SK-N-SH treated with all-trans-retinoic acid at 6 μM for 48 hours (cell line): ENCODE data around the gene RTN4IP1.

Experiments
- BACH2 ChIP-seq: fragments of 250-450 bp; sonication (Bioruptor Pico); IDR thresholded peaks from 2 replicates; pipeline ENCODE4 v1.9.0; 2021; ENCODE audit warnings: mild to moderate bottlenecking, borderline replicate concordance
- CSDC2 ChIP-seq: fragments of 250-450 bp; sonication (Bioruptor Pico); IDR thresholded peaks from 2 replicates; pipeline ENCODE4 v1.5.0; 2020; ENCODE audit warnings: mild to moderate bottlenecking, moderate library complexity
- ESRRG ChIP-seq: fragments of 250-450 bp; sonication (Bioruptor Pico); IDR thresholded peaks from 2 replicates; pipeline ENCODE4 v1.6.1; 2021; ENCODE audit warnings: mild to moderate bottlenecking
- GLIS3 ChIP-seq: fragments of 250-450 bp; sonication (Bioruptor Pico); IDR thresholded peaks from 2 replicates; pipeline ENCODE4 v1.5.0; 2020; ENCODE audit warnings: mild to moderate bottlenecking, moderate library complexity
- PPARA ChIP-seq: fragments of 250-450 bp; sonication (Bioruptor Pico); IDR thresholded peaks from 2 replicates; pipeline ENCODE4 v1.5.0; 2020; ENCODE audit warnings: mild to moderate bottlenecking, borderline replicate concordance
- RARB ChIP-seq: fragments of 250-450 bp; sonication (Bioruptor Pico); IDR thresholded peaks from 2 replicates; pipeline ENCODE4 v1.8.0; 2021; ENCODE audit warnings: mild to moderate bottlenecking, moderate library complexity
- TCF4 ChIP-seq: fragments of 250-450 bp; sonication (Bioruptor Pico); IDR thresholded peaks from 2 replicates; pipeline ENCODE4 v1.8.0; 2021; ENCODE audit warnings: mild to moderate bottlenecking, moderate library complexity, borderline replicate concordance
- TOX ChIP-seq: fragments of 250-450 bp; sonication (Bioruptor Pico); IDR thresholded peaks from 2 replicates; pipeline ENCODE4 v1.8.0; 2021; ENCODE audit warnings: mild to moderate bottlenecking, moderate library complexity, borderline replicate concordance
- ZC3H10 ChIP-seq: fragments of 250-450 bp; sonication (Bioruptor Pico); IDR thresholded peaks from 2 replicates; pipeline ENCODE4 v1.5.1; 2021; ENCODE audit warnings: mild to moderate bottlenecking, moderate library complexity
- ZFP3 ChIP-seq: fragments of 250-450 bp; sonication (Bioruptor Pico); IDR thresholded peaks from 2 replicates; pipeline ENCODE4 v1.5.0; 2020; ENCODE audit warnings: mild to moderate bottlenecking, moderate library complexity
- ZNF8 ChIP-seq: fragments of 450-650 bp; formaldehyde crosslinking; IDR thresholded peaks from 2 replicates; pipeline ENCODE4 v1.5.0; 2020; ENCODE audit warnings: mild to moderate bottlenecking, moderate library complexity
- TF ChIP-seq, protein P1 (sequence below): fragments of 250-450 bp; sonication (Bioruptor Pico); IDR thresholded peaks from 2 replicates; pipeline ENCODE4 v1.8.0; 2020; ENCODE audit warnings: mild to moderate bottlenecking, moderate library complexity, borderline replicate concordance
- TF ChIP-seq, protein P2 (sequence below): fragments of 250-450 bp; sonication (Bioruptor Pico); IDR thresholded peaks from 2 replicates; pipeline ENCODE4 v1.8.0; 2021; ENCODE audit warnings: low read depth, mild to moderate bottlenecking, moderate library complexity, borderline replicate concordance
- TF ChIP-seq, protein P3 (sequence below): fragments of 250-450 bp; sonication (Bioruptor Pico); IDR thresholded peaks from 2 replicates; pipeline ENCODE4 v1.5.0; 2020; ENCODE audit warnings: mild to moderate bottlenecking, moderate library complexity

DNA sequence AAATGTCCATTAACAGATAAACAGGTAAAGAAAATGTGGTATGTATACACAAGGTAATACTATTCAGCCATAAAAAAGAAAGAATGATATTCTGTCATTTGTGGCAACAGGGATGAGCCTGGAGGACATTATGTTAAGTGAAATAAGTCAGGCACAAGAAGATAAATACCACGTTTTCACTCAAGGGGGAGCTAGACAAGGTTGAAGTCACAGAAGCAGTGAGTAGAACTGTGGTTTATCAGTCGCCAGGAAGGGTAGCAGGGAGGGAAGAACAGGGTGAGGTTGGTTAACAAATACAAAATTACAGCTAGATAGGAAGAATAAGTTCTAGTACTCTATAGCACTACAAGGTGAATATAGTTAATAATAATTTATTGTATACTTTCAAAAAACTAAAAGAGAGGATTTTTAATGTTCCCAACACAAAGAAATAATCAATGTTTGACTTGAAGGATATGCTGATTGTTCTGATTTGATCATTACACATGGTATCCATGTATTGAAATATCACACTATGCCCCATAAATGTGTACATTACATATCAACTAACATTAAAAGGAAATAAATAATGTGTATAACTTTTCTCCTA, 21.1 kb downstream of the RTN4IP1 start:
- TF ChIP-seq, protein P1, sequence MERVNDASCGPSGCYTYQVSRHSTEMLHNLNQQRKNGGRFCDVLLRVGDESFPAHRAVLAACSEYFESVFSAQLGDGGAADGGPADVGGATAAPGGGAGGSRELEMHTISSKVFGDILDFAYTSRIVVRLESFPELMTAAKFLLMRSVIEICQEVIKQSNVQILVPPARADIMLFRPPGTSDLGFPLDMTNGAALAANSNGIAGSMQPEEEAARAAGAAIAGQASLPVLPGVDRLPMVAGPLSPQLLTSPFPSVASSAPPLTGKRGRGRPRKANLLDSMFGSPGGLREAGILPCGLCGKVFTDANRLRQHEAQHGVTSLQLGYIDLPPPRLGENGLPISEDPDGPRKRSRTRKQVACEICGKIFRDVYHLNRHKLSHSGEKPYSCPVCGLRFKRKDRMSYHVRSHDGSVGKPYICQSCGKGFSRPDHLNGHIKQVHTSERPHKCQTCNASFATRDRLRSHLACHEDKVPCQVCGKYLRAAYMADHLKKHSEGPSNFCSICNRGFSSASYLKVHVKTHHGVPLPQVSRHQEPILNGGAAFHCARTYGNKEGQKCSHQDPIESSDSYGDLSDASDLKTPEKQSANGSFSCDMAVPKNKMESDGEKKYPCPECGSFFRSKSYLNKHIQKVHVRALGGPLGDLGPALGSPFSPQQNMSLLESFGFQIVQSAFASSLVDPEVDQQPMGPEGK (CRISPR knock-in tag), result no peak
- TF ChIP-seq GLIS3 (CRISPR knock-in tag) (no peak), ZFP3 (CRISPR knock-in tag) (no peak), RARB (CRISPR knock-in tag) (no peak), ZC3H10 (CRISPR knock-in tag) (no peak), CSDC2 (CRISPR knock-in tag) (no peak), PPARA (no peak), ESRRG (CRISPR knock-in tag) (no peak), BACH2 (CRISPR knock-in tag) (no peak), ZNF8 (no peak), TCF4 (no peak), TOX (CRISPR knock-in tag) (no peak)
- TF ChIP-seq, protein P2, sequence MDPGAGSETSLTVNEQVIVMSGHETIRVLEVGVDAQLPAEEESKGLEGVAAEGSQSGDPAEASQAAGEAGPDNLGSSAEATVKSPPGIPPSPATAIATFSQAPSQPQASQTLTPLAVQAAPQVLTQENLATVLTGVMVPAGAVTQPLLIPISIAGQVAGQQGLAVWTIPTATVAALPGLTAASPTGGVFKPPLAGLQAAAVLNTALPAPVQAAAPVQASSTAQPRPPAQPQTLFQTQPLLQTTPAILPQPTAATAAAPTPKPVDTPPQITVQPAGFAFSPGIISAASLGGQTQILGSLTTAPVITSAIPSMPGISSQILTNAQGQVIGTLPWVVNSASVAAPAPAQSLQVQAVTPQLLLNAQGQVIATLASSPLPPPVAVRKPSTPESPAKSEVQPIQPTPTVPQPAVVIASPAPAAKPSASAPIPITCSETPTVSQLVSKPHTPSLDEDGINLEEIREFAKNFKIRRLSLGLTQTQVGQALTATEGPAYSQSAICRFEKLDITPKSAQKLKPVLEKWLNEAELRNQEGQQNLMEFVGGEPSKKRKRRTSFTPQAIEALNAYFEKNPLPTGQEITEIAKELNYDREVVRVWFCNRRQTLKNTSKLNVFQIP (CRISPR knock-in tag), result no peak
- TF ChIP-seq, protein P3, sequence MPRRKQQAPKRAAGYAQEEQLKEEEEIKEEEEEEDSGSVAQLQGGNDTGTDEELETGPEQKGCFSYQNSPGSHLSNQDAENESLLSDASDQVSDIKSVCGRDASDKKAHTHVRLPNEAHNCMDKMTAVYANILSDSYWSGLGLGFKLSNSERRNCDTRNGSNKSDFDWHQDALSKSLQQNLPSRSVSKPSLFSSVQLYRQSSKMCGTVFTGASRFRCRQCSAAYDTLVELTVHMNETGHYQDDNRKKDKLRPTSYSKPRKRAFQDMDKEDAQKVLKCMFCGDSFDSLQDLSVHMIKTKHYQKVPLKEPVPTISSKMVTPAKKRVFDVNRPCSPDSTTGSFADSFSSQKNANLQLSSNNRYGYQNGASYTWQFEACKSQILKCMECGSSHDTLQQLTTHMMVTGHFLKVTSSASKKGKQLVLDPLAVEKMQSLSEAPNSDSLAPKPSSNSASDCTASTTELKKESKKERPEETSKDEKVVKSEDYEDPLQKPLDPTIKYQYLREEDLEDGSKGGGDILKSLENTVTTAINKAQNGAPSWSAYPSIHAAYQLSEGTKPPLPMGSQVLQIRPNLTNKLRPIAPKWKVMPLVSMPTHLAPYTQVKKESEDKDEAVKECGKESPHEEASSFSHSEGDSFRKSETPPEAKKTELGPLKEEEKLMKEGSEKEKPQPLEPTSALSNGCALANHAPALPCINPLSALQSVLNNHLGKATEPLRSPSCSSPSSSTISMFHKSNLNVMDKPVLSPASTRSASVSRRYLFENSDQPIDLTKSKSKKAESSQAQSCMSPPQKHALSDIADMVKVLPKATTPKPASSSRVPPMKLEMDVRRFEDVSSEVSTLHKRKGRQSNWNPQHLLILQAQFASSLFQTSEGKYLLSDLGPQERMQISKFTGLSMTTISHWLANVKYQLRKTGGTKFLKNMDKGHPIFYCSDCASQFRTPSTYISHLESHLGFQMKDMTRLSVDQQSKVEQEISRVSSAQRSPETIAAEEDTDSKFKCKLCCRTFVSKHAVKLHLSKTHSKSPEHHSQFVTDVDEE (CRISPR knock-in tag), result no peak
